HEK293T (cell line): ENCODE data around the gene ELOVL6.

Experiments used
- CTCF ChIA-PET: fragments of 350-600 bp; formaldehyde crosslinking; extraction: SDS; loops from one replicate; lab custom pipeline; 2021; ENCODE audit warnings: antibody characterized with exemption, inconsistent platforms; lab: Yijun Ruan, JAX
- POLR2A ChIA-PET: fragments of 350-600 bp; formaldehyde crosslinking; extraction: SDS; loops from one replicate; lab custom pipeline; 2020; ENCODE audit warnings: antibody characterized with exemption, inconsistent platforms; lab: Yijun Ruan, JAX
- DNase-seq: peaks from one replicate; pipeline ENCODE4 v3.0.0; 2012; ENCODE audit warnings: mixed read lengths; ENCODE audit errors: extremely low spot score
- ARNT ChIP-seq: fragments of 450-650 bp; IDR thresholded peaks from 2 replicates; pipeline ENCODE4 v1.6.1; 2017; ENCODE audit warnings: mild to moderate bottlenecking
- BHLHE40 ChIP-seq: fragments of 450-650 bp; IDR thresholded peaks from 2 replicates; pipeline ENCODE4 v1.6.1; 2016; ENCODE audit warnings: mild to moderate bottlenecking, moderate library complexity, borderline replicate concordance
- CTBP1 ChIP-seq: fragments of 450-650 bp; IDR thresholded peaks from 2 replicates; pipeline ENCODE4 v1.6.1; 2016; ENCODE audit warnings: borderline replicate concordance
- ELF4 ChIP-seq: fragments of 450-650 bp; IDR thresholded peaks from 2 replicates; pipeline ENCODE4 v1.6.1; 2017; ENCODE audit warnings: antibody characterized with exemption
- FOXA1 ChIP-seq: fragments of 450-650 bp; IDR thresholded peaks from 2 replicates; pipeline ENCODE4 v1.6.1; 2016; ENCODE audit warnings: mild to moderate bottlenecking
- FOXK2 ChIP-seq: fragments of 450-650 bp; IDR thresholded peaks from 2 replicates; pipeline ENCODE4 v1.6.1; 2016; ENCODE audit warnings: mild to moderate bottlenecking
- FOXM1 ChIP-seq: fragments of 450-650 bp; IDR thresholded peaks from 2 replicates; pipeline ENCODE4 v1.6.1; 2017; ENCODE audit warnings: mild to moderate bottlenecking, borderline replicate concordance
- HDGF ChIP-seq: fragments of 450-650 bp; IDR thresholded peaks from 2 replicates; pipeline ENCODE4 v1.6.1; 2017; ENCODE audit warnings: antibody characterized with exemption, borderline replicate concordance
- L3MBTL2 ChIP-seq: fragments of 450-650 bp; conservative IDR thresholded peaks from 2 replicates; pipeline ENCODE4 v1.6.1; 2016; ENCODE audit warnings: mild to moderate bottlenecking
- LEF1 ChIP-seq: fragments of 450-650 bp; IDR thresholded peaks from 2 replicates; pipeline ENCODE4 v1.6.1; 2017; ENCODE audit warnings: mild to moderate bottlenecking, borderline replicate concordance
- NFRKB ChIP-seq: fragments of 450-650 bp; IDR thresholded peaks from 2 replicates; pipeline ENCODE4 v1.6.1; 2016; ENCODE audit warnings: mild to moderate bottlenecking, moderate library complexity
- PKNOX1 ChIP-seq: fragments of 450-650 bp; IDR thresholded peaks from 2 replicates; pipeline ENCODE4 v1.6.1; 2016
- SP1 ChIP-seq: fragments of 450-650 bp; IDR thresholded peaks from 2 replicates; pipeline ENCODE4 v1.6.1; 2017
- SUZ12 ChIP-seq: fragments of 450-650 bp; IDR thresholded peaks from 2 replicates; pipeline ENCODE4 v1.6.1; 2016; ENCODE audit warnings: mild to moderate bottlenecking
- TARDBP ChIP-seq: fragments of 450-650 bp; IDR thresholded peaks from 2 replicates; pipeline ENCODE4 v1.6.1; 2016
- ZNF384 ChIP-seq: fragments of 450-650 bp; IDR thresholded peaks from 2 replicates; pipeline ENCODE4 v1.6.1; 2016

The ELOVL6 gene

GRCh38 chr4:110104661-110105060 is 93.8 kb downstream of the ELOVL6 start:
- ChIA-PET POLR2A (no interaction called here), CTCF (interaction anchor here (0.6 kb wide), 1 partner anchor 685 kb away, joined by 3 read pairs; no protein-coding TSS in a partner anchor)
- TF ChIP-seq SUZ12 = no peak
- no peak for TF ChIP-seq L3MBTL2
- no peak for TF ChIP-seq TARDBP
- TF ChIP-seq CTBP1 = no peak
- TF ChIP-seq ZNF384 = no peak
- TF ChIP-seq FOXM1 = no peak
- TF ChIP-seq NFRKB = no peak
- no peak for TF ChIP-seq FOXK2
- no peak for TF ChIP-seq ARNT
- TF ChIP-seq PKNOX1 = no peak
- TF ChIP-seq FOXA1 = no peak
- TF ChIP-seq SP1 = no peak
- no peak for DNase-seq

- DNase-seq = no peak
- CTCF ChIA-PET = interaction anchor here (0.7 kb wide), 1 partner anchor 43 kb away, joined by 6 read pairs; no protein-coding TSS in a partner anchor
- TF ChIP-seq FOXK2 = no peak
- no peak for TF ChIP-seq ZNF384
- POLR2A ChIA-PET = no interaction called here
Measured at GRCh38 chr4:110099638-110100037, 98.8 kb downstream of the ELOVL6 start.

GRCh38 chr4:110096405-110096804 is 102.0 kb downstream of the ELOVL6 start:
- CTCF ChIA-PET = interaction anchor here (0.7 kb wide), 1 partner anchor 12 kb away, joined by 5 read pairs; no protein-coding TSS in a partner anchor
- DNase-seq = no peak
- TF ChIP-seq LEF1 (no peak), PKNOX1 (no peak), FOXK2 (no peak), ARNT (no peak), HDGF (no peak), FOXM1 (no peak)
- POLR2A ChIA-PET = no interaction called here

- no peak for DNase-seq
- ChIA-PET CTCF (no interaction called here), POLR2A (no interaction called here)
- TF ChIP-seq LEF1 = no peak
- no peak for TF ChIP-seq ZNF384
- no peak for TF ChIP-seq FOXA1
- no peak for TF ChIP-seq FOXM1
- TF ChIP-seq ELF4 = no peak
- no peak for TF ChIP-seq L3MBTL2
- no peak for TF ChIP-seq FOXK2
- no peak for TF ChIP-seq SP1
- no peak for TF ChIP-seq ARNT
- no peak for TF ChIP-seq NFRKB
- TF ChIP-seq SUZ12 = no peak
- TF ChIP-seq PKNOX1 = no peak
- no peak for TF ChIP-seq HDGF
- no peak for TF ChIP-seq TARDBP
Measured at GRCh38 chr4:110092646-110093045, 105.8 kb downstream of the ELOVL6 start.

- DNase-seq = no peak
- TF ChIP-seq SUZ12 (no peak), L3MBTL2 (no peak), HDGF (no peak), CTBP1 (no peak), ZNF384 (no peak), SP1 (no peak), TARDBP (no peak), ARNT (no peak), PKNOX1 (no peak), FOXK2 (no peak)
- CTCF ChIA-PET = interaction anchor here (0.5 kb wide), 1 partner anchor 119 kb away, joined by 3 read pairs; no protein-coding TSS in a partner anchor
Measured at GRCh38 chr4:110091434-110092140, 106.8 kb downstream of the ELOVL6 start.

GRCh38 chr4:110088670-110089069 is 109.7 kb downstream of the ELOVL6 start:
- TF ChIP-seq FOXA1 = no peak
- no peak for TF ChIP-seq FOXK2
- TF ChIP-seq BHLHE40 = no peak
- no peak for TF ChIP-seq LEF1
- TF ChIP-seq TARDBP = no peak
- no peak for TF ChIP-seq NFRKB
- ChIA-PET POLR2A (interaction anchor here (0.7 kb wide), 1 partner anchor 18 kb away, joined by 3 read pairs; no protein-coding TSS in a partner anchor), CTCF (no interaction called here)
- no peak for DNase-seq

More at GRCh38 chr4:110091434-110092140, 106.8 kb downstream of the ELOVL6 start:
- POLR2A ChIA-PET = no interaction called here
